HEK293T (cell line): ENCODE measurements around the gene MLX.

Experiments used
- BHLHE40 ChIP-seq: fragments of 450-650 bp; IDR thresholded peaks from 2 replicates; pipeline ENCODE4 v1.6.1; 2016; ENCODE audit warnings: mild to moderate bottlenecking, moderate library complexity, borderline replicate concordance
- ELF4 ChIP-seq: fragments of 450-650 bp; IDR thresholded peaks from 2 replicates; pipeline ENCODE4 v1.6.1; 2017; ENCODE audit warnings: antibody characterized with exemption
- FOXA1 ChIP-seq: fragments of 450-650 bp; IDR thresholded peaks from 2 replicates; pipeline ENCODE4 v1.6.1; 2016; ENCODE audit warnings: mild to moderate bottlenecking
- FOXK2 ChIP-seq: fragments of 450-650 bp; IDR thresholded peaks from 2 replicates; pipeline ENCODE4 v1.6.1; 2016; ENCODE audit warnings: mild to moderate bottlenecking
- FOXM1 ChIP-seq: fragments of 450-650 bp; IDR thresholded peaks from 2 replicates; pipeline ENCODE4 v1.6.1; 2017; ENCODE audit warnings: mild to moderate bottlenecking, borderline replicate concordance
- NFRKB ChIP-seq: fragments of 450-650 bp; IDR thresholded peaks from 2 replicates; pipeline ENCODE4 v1.6.1; 2016; ENCODE audit warnings: mild to moderate bottlenecking, moderate library complexity
- SP1 ChIP-seq: fragments of 450-650 bp; IDR thresholded peaks from 2 replicates; pipeline ENCODE4 v1.6.1; 2017
- SUZ12 ChIP-seq: fragments of 450-650 bp; IDR thresholded peaks from 2 replicates; pipeline ENCODE4 v1.6.1; 2016; ENCODE audit warnings: mild to moderate bottlenecking
- ZNF384 ChIP-seq: fragments of 450-650 bp; IDR thresholded peaks from 2 replicates; pipeline ENCODE4 v1.6.1; 2016
- TF ChIP-seq, protein P1 (sequence below): fragments of 450-650 bp; IDR thresholded peaks from 2 replicates; pipeline ENCODE4 v1.6.1; 2016

- TF ChIP-seq BHLHE40 (no peak), FOXK2 (no peak), ZNF384 (no peak), FOXM1 (no peak), SUZ12 (no peak), SP1 (no peak), ELF4 (no peak), NFRKB (no peak), FOXA1 (no peak)
- TF ChIP-seq, protein P1, sequence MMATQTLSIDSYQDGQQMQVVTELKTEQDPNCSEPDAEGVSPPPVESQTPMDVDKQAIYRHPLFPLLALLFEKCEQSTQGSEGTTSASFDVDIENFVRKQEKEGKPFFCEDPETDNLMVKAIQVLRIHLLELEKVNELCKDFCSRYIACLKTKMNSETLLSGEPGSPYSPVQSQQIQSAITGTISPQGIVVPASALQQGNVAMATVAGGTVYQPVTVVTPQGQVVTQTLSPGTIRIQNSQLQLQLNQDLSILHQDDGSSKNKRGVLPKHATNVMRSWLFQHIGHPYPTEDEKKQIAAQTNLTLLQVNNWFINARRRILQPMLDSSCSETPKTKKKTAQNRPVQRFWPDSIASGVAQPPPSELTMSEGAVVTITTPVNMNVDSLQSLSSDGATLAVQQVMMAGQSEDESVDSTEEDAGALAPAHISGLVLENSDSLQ: no peak
Measured at GRCh38 chr17:42521036-42521435, 45.9 kb upstream of the MLX start.
